Measurements from ENCODE around the gene PTRH2. TPM values are rescaled to one million over a fixed set of nuclear protein-coding genes. Genes with fewer than 3 reads are reported as not detected.

PTRH2 gene
- total RNA-seq, 4 donors from 2014 or later = 17.4 to 18.7 (median 18.1) TPM

GRCh38 chr17:59748591-59748990 is 41.4 kb upstream of the PTRH2 start:
- intact Hi-C loops (cut with DNase I; ENCODE audit: low total_unique reads) = no loop called here
- Histone ChIP-seq H3K27me3 (no peaks in the 10 kb centered on the region), H3K27ac (peak overlapping the region in 1 of 4 donors; percentile 24), H3K4me3 (no peak overlapping the region), H3K36me3 (no peaks in the 10 kb centered on the region), H3K4me1 (peaks cover 0 to 5% of the 10 kb centered on the region in 2 donors), H3K9me3 (no peaks in the 10 kb centered on the region)
- no peak for TF ChIP-seq CTCF (IDR thresholded peaks at IDR 0.05 in 4 of 5, conservative IDR thresholded peaks at IDR 0.05 in 1 of 5)
- no peak for TF ChIP-seq POLR2A (IDR thresholded peaks at IDR 0.05)
- DNase-seq (no peak), ATAC-seq (no peak)
- in situ Hi-C loops (cut with MboI; ENCODE audit: low sequenced_read_pairs in 4 of 4) = no loop called here

DNA sequence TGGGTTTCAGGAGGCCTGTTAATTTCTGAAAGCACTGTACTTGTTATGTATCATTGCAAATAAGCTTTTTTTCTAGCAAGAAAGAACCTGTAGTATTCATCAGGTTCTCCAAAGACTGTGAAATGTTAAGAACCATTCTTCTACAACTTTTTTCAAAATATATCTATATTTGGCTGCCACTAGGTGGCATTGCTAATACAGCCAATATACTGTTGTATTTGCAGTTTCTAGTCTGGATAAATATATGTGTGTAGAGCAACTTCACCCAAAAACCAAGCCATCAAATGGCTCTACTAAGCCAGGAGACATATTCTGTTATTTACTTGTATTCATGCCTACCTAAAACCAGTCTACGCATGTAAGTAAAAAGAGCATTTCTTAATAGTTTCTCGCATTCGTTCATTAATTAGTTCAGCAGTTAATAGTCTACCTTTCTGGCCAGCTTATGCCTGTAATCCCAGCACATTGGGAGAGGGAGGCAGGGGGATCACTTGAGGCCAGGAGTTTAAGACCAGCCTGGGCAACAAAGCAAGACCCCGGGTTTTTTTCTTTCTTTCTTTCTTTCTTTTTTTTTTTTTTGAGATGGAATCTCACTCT is 39.7 kb upstream of the PTRH2 start:
- peak in 1 of 2 donors; percentile 36 for ATAC-seq
- in situ Hi-C loops (cut with MboI; ENCODE audit: low sequenced_read_pairs in 4 of 4) = no loop called here

DNA sequence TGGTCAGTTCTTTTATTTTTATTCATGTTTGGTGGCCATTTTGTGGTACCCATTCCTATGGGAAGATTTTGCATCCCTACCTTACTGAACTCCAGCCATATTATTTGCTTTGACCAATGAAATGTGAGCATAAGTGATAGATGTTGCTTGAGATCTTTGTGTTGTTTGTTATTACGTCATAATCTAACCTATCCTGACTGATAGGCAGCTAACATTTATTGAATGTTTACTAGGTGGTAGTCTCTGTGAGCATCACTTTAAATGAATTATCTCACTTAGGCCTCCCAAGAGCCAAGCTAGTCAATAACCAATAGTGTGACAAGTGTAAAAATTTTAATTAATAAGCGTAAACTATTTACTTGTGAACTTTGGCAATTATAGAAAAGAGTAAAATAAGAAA is 37.8 kb upstream of the PTRH2 start:
- Histone ChIP-seq H3K27ac (no peak overlapping the region), H3K4me3 (no peak overlapping the region), H3K27me3 (no peaks in the 10 kb centered on the region), H3K36me3 (peaks cover 0 to 25% of the 10 kb centered on the region in 2 donors), H3K4me1 (no peaks in the 10 kb centered on the region), H3K9me3 (no peaks in the 10 kb centered on the region)
- intact Hi-C loops (cut with DNase I; ENCODE audit: low total_unique reads) = no loop called here
- TF ChIP-seq CTCF (IDR thresholded peaks at IDR 0.05 in 4 of 5, conservative IDR thresholded peaks at IDR 0.05 in 1 of 5) = no peak
- no peak for TF ChIP-seq POLR2A (IDR thresholded peaks at IDR 0.05)
- ATAC-seq = no peak
- DNase-seq = no peak
- in situ Hi-C loops (cut with MboI; ENCODE audit: low sequenced_read_pairs in 4 of 4) = no loop called here

More for the DNA sequence above, 39.7 kb upstream of the PTRH2 start:
- Histone ChIP-seq H3K4me3 (no peak overlapping the region), H3K27ac (no peak overlapping the region), H3K36me3 (peaks cover 0 to 13% of the 10 kb centered on the region in 2 donors), H3K4me1 (no peaks in the 10 kb centered on the region), H3K9me3 (no peaks in the 10 kb centered on the region), H3K27me3 (no peaks in the 10 kb centered on the region)
- DNase-seq = no peak
- intact Hi-C loops (cut with DNase I; ENCODE audit: low total_unique reads) = no loop called here
- TF ChIP-seq CTCF (IDR thresholded peaks at IDR 0.05 in 4 of 5, conservative IDR thresholded peaks at IDR 0.05 in 1 of 5) (peak; percentile 31 to 59 (median 43)), POLR2A (IDR thresholded peaks at IDR 0.05) (no peak)

- no peak for ATAC-seq
- H3K4me3 ChIP-seq = no peak overlapping the region
- TF ChIP-seq CTCF (IDR thresholded peaks at IDR 0.05 in 4 of 5, conservative IDR thresholded peaks at IDR 0.05 in 1 of 5) = no peak
- no peak for TF ChIP-seq POLR2A (IDR thresholded peaks at IDR 0.05)
- no peak for DNase-seq
- H3K9me3 ChIP-seq = no peaks in the 10 kb centered on the region
- no peaks in the 10 kb centered on the region for H3K4me1 ChIP-seq
- in situ Hi-C loops (cut with MboI; ENCODE audit: low sequenced_read_pairs in 4 of 4) = no loop called here
- peaks cover 0 to 31% of the 10 kb centered on the region in 2 donors for H3K36me3 ChIP-seq
- H3K27ac ChIP-seq = no peak overlapping the region
- no peaks in the 10 kb centered on the region for H3K27me3 ChIP-seq
- intact Hi-C loops (cut with DNase I; ENCODE audit: low total_unique reads) = no loop called here
These were observed 36.6 kb upstream of the PTRH2 start for GRCh38 chr17:59743842-59744241.

GRCh38 chr17:59737324-59737723 is 30.1 kb upstream of the PTRH2 start:
- Histone ChIP-seq H3K27ac (no peak overlapping the region), H3K4me3 (no peak overlapping the region), H3K36me3 (peaks cover 0 to 65% of the 10 kb centered on the region in 2 donors), H3K27me3 (no peaks in the 10 kb centered on the region), H3K4me1 (no peaks in the 10 kb centered on the region), H3K9me3 (no peaks in the 10 kb centered on the region)
- intact Hi-C loops (cut with DNase I; ENCODE audit: low total_unique reads) = no loop called here
- no peak for TF ChIP-seq POLR2A (IDR thresholded peaks at IDR 0.05)
- no peak for TF ChIP-seq CTCF (IDR thresholded peaks at IDR 0.05 in 4 of 5, conservative IDR thresholded peaks at IDR 0.05 in 1 of 5)
- ATAC-seq = no peak
- DNase-seq = no peak
- in situ Hi-C loops (cut with MboI; ENCODE audit: low sequenced_read_pairs in 4 of 4) = no loop called here

All from gastrocnemius medialis (tissue), 4 donors.